Measurements from ENCODE around the gene PAGE4.

Gene PAGE4

GRCh38 chrX:49848275-49848674 is 19.2 kb downstream of the PAGE4 start:
- no peak overlapping the region for H3K4me3 ChIP-seq (ENCODE audit: low read depth, low read length)

GRCh38 chrX:49850028-49850427 is 20.9 kb downstream of the PAGE4 start:
- H3K4me3 ChIP-seq (ENCODE audit: low read depth, low read length) = no peak overlapping the region
- TF ChIP-seq CTCF (IDR thresholded peaks at IDR 0.05; ENCODE audit: low read depth, low read length) = no peak

More at GRCh38 chrX:49848275-49848674, 19.2 kb downstream of the PAGE4 start:
- TF ChIP-seq CTCF (IDR thresholded peaks at IDR 0.05; ENCODE audit: low read depth, low read length) = no peak

DNA sequence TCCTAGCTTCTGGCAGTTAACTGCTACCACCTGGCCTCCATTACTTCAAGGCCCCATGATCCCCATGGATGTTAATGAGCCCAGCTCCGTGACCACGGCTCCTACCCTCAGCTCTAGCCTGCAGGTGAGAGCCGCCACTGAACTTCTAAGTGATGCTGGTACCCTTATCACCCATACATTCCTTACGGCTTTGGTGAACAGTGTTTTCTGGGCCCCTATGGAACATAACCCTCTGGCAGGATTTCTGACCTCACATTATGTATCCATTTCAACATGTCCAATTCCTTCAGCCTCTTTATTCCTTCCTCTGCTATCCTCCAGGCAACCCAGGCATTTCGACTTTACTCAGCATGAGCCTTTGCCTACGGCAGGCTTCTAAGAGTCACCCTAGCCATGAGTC is 24.6 kb downstream of the PAGE4 start:
- H3K4me3 ChIP-seq (ENCODE audit: low read depth, low read length) = no peak overlapping the region
- no peak for TF ChIP-seq CTCF (IDR thresholded peaks at IDR 0.05; ENCODE audit: low read depth, low read length)

DNA sequence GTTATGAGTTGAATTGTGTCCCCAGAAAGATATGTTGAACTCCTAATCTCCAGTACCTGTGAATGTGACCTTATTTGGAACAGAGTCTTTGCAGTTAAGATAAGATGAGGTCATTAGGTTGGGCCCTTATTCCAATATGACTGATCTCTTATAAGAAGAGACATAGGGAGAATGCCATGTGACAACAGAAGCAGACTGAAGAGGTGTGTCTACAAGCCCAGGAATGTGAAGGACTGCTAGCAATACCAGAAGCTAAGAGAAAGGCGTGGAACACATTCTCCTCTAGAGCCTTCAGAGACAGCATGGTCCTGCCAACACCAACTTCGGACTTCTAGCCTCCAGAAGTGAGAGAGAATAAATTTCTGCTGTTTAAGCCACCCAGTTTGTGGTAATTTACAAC is 27.7 kb downstream of the PAGE4 start:
- H3K4me3 ChIP-seq (ENCODE audit: low read depth, low read length) = no peak overlapping the region
- no peak for TF ChIP-seq CTCF (IDR thresholded peaks at IDR 0.05; ENCODE audit: low read depth, low read length)

DNA sequence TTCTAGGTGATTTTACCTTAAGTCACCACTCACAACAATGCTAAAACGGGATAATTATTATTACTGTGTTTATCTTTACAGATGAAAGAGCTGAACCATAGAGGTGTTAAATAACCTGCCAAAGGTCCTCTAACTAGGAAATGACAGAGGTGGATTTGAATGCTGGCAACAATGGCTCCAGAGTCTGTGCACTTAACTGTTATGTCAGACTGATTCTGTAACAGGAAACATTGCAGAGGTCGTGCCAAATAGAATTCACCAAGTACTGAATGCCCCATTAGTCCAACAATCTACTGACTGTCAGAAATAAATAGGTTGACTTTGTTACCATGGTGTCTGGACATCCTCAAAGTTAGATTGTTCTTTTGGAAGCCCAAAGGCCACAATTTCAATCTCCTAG is 29.2 kb downstream of the PAGE4 start:
- no peak overlapping the region for H3K4me3 ChIP-seq (ENCODE audit: low read depth, low read length)
- TF ChIP-seq CTCF (IDR thresholded peaks at IDR 0.05; ENCODE audit: low read depth, low read length) = no peak

GRCh38 chrX:49859491-49859890 is 30.4 kb downstream of the PAGE4 start:
- no peak overlapping the region for H3K4me3 ChIP-seq (ENCODE audit: low read depth, low read length)
- TF ChIP-seq CTCF (IDR thresholded peaks at IDR 0.05; ENCODE audit: low read depth, low read length) = no peak

DNA sequence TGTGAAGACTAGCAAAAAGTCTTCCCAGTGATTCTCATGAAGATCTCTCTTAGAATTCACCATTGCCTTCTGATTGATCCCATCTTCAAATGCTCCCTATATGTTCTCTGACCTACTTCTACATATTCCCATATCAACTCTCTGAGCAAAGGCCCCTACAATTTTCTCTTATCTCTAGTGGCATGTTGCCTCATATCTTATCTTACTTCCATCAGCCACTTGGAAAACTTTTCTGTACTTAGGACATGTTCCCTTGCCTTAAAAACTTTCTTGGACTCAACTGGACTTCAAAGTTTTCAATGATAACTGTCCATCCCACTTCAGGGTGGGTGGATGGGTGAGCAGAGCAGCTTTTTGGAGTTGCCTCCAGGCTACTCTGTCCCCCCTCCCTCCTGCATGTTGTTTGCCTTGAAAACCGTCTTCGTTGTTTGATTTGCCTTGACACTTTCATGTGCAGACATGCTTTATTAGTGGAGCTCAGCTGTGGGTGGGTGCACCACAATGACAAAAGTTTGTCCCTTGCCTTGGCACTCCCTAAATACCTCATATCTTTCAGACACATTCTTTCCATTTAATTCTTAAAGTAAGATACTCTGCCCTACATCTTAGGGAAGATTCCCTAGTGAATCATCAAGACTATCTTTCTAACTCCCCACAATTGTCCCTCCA is 31.9 kb downstream of the PAGE4 start:
- no peak for TF ChIP-seq CTCF (IDR thresholded peaks at IDR 0.05; ENCODE audit: low read depth, low read length)
- H3K4me3 ChIP-seq (ENCODE audit: low read depth, low read length) = no peak overlapping the region

Data from WI38 (cell line).